Activated CD4-positive, alpha-beta T cell treated with anti-CD3 and anti-CD28 coated beads, Interleukin-2, amount 50 U/mL, for 16 hours (primary cell): ENCODE results near the gene APEH.
A peak's percentile ranks its signal among the peaks of the same experiment; 100 is the strongest.

ENCODE experiments used
- DNase-seq: peaks from one replicate; pipeline ENCODE4 v3.0.0-alpha.2; 2020

The APEH gene

GRCh38 chr3:49715611-49716121 is 41.5 kb downstream of the APEH start:
- DNase-seq, result no peak

- no peak for DNase-seq
These were observed 42.0 kb downstream of the APEH start for GRCh38 chr3:49716169-49716568.

GRCh38 chr3:49716691-49717210 is 42.6 kb downstream of the APEH start:
- DNase-seq, result no peak

GRCh38 chr3:49717211-49717958 is 43.2 kb downstream of the APEH start:
- DNase-seq, result no peak

- DNase-seq, result no peak
These were observed 44.1 kb downstream of the APEH start for GRCh38 chr3:49717959-49718857.

GRCh38 chr3:49718858-49719213 is 44.7 kb downstream of the APEH start:
- DNase-seq, result no peak

- peak; percentile 93 for DNase-seq
These were observed 45.2 kb downstream of the APEH start, which contains the start of gene AMIGO3 for GRCh38 chr3:49719214-49719884. Gene AMIGO3 (minus strand): TSS chr3:49719684. CDS start chr3:49719465, 219 bp downstream.

- DNase-seq, result no peak
These were observed 46.9 kb downstream of the APEH start for GRCh38 chr3:49720855-49721595.

- DNase-seq, result no peak
These were observed 47.4 kb downstream of the APEH start for GRCh38 chr3:49721596-49721895.

GRCh38 chr3:49721896-49722781 is 48.0 kb downstream of the APEH start:
- DNase-seq, result no peak

- DNase-seq, result no peak
These were observed 48.7 kb downstream of the APEH start for GRCh38 chr3:49722896-49723295.

GRCh38 chr3:49723296-49723627 is 49.1 kb downstream of the APEH start:
- peak; percentile 69 for DNase-seq

- DNase-seq, result peak; percentile 97
These were observed 49.7 kb downstream of the APEH start, which contains the start of gene GMPPB for GRCh38 chr3:49723628-49724551. Gene GMPPB (minus strand): TSS chr3:49723951. CDS start chr3:49723726, 225 bp downstream.

- no peak for DNase-seq
These were observed 50.4 kb downstream of the APEH start for GRCh38 chr3:49724586-49724985.

GRCh38 chr3:49725906-49726681 is 51.9 kb downstream of the APEH start:
- no peak for DNase-seq

GRCh38 chr3:49727154-49727923 is 53.2 kb downstream of the APEH start:
- DNase-seq, result no peak

- no peak for DNase-seq
These were observed 53.8 kb downstream of the APEH start for GRCh38 chr3:49727924-49728361.

- DNase-seq, result no peak
These were observed 55.9 kb downstream of the APEH start for GRCh38 chr3:49729966-49730609.
